OCI-LY3 (cell line): ENCODE results near the gene NCMAP.

Experiments used
- H2AFZ ChIP-seq: fragments of 200-600, 300-600 bp; shearing (Covaris generic); 2 replicates; pipeline ENCODE4 v1.6.0; 2014; ENCODE audit warnings: antibody characterized with exemption, low read depth, low read length
- H3K27ac ChIP-seq: fragments of 200-600, 300-600 bp; sonication (generic); 2 replicates; pipeline ENCODE4 v1.5.1; 2014; ENCODE audit warnings: mild to moderate bottlenecking, low read length, moderate library complexity, mixed read lengths
- H3K27me3 ChIP-seq: fragments of 200-600, 300-600 bp; sonication (generic); 2 replicates; pipeline ENCODE4 v1.6.1; 2014; ENCODE audit warnings: low read depth, low read length, mixed read lengths
- H3K36me3 ChIP-seq: fragments of 200-600, 300-600 bp; sonication (generic); replicated peaks from 2 replicates; pipeline ENCODE3; 2014; ENCODE audit warnings: low read depth, low read length, mixed read lengths
- H3K4me1 ChIP-seq: fragments of 300-600, 200-600 bp; sonication (generic); 2 replicates; pipeline ENCODE4 v1.6.1; 2014; ENCODE audit warnings: low read length, mixed read lengths
- H3K4me2 ChIP-seq: fragments of 200-600, 300-600 bp; sonication (generic); 2 replicates; pipeline ENCODE4 v1.6.1; 2014; ENCODE audit warnings: low read length, mixed read lengths
- H3K4me3 ChIP-seq: fragments of 300-600, 200-600 bp; sonication (generic); 2 replicates; pipeline ENCODE4 v1.5.1; 2014; ENCODE audit warnings: antibody characterized with exemption, mild to moderate bottlenecking, low read length, moderate library complexity
- H3K79me2 ChIP-seq: fragments of 300-600, 200-600 bp; shearing (Covaris generic); 2 replicates; pipeline ENCODE4 v1.6.1; 2014; ENCODE audit warnings: mild to moderate bottlenecking, low read length, mixed read lengths
- H3K9ac ChIP-seq: fragments of 300-600, 200-600 bp; shearing (Covaris generic); 2 replicates; pipeline ENCODE4 v1.6.0; 2014; ENCODE audit warnings: mild to moderate bottlenecking, low read length, moderate library complexity
- H3K9me3 ChIP-seq: fragments of 200-600, 300-600 bp; shearing (Covaris generic); 2 replicates; pipeline ENCODE4 v1.6.1; 2014; ENCODE audit warnings: low read length, mixed read lengths; ENCODE audit not compliant: insufficient read depth
- H4K20me1 ChIP-seq: fragments of 200-600, 300-600 bp; sonication (generic); 2 replicates; pipeline ENCODE4 v1.6.1; 2016; ENCODE audit warnings: low read length, mixed read lengths; ENCODE audit not compliant: insufficient read depth
- CTCF ChIP-seq: fragments of 200-600, 300-600 bp; sonication (generic); IDR thresholded peaks from 2 replicates; pipeline ENCODE4 v1.5.1; 2014; ENCODE audit warnings: antibody characterized with exemption, low read length, low read depth
- EZH2phosphoT487 ChIP-seq: fragments of 200-600 bp; shearing (Covaris generic); IDR thresholded peaks from 2 replicates; pipeline ENCODE4 v1.6.1; 2018; ENCODE audit warnings: antibody characterized with exemption, mixed run types, low read depth

Gene NCMAP

GRCh38 chr1:24586970-24587820 is 31.3 kb downstream of the NCMAP start:
- Histone ChIP-seq H3K9ac (peak overlapping the region; percentile 54), H3K9me3 (no peaks in the 10 kb centered on the region), H3K79me2 (no peaks in the 10 kb centered on the region), H3K4me3 (peak overlapping the region; percentile 73), H3K27ac (no peak overlapping the region), H4K20me1 (no peaks in the 10 kb centered on the region), H3K27me3 (peaks cover 9% of the 10 kb centered on the region), H3K4me2 (peak overlapping the region; percentile 83), H2AFZ (peak overlapping the region; percentile 98), H3K4me1 (peaks cover 11% of the 10 kb centered on the region; the same call in 1 of the 2 replicates), H3K36me3 (no peaks in the 10 kb centered on the region)
- TF ChIP-seq CTCF (peak; percentile 64), EZH2phosphoT487 (no peak)

GRCh38 chr1:24588573-24588972 is 32.7 kb downstream of the NCMAP start:
- Histone ChIP-seq H3K79me2 (no peaks in the 10 kb centered on the region), H3K27me3 (peaks cover 9% of the 10 kb centered on the region), H3K36me3 (no peaks in the 10 kb centered on the region), H3K9ac (no peak overlapping the region), H3K4me1 (peaks cover 11% of the 10 kb centered on the region; the same call in 1 of the 2 replicates), H2AFZ (no peak overlapping the region), H3K4me2 (no peak overlapping the region), H3K9me3 (no peaks in the 10 kb centered on the region), H3K27ac (no peak overlapping the region), H4K20me1 (no peaks in the 10 kb centered on the region), H3K4me3 (no peak overlapping the region)
- TF ChIP-seq EZH2phosphoT487 (no peak), CTCF (no peak)

DNA sequence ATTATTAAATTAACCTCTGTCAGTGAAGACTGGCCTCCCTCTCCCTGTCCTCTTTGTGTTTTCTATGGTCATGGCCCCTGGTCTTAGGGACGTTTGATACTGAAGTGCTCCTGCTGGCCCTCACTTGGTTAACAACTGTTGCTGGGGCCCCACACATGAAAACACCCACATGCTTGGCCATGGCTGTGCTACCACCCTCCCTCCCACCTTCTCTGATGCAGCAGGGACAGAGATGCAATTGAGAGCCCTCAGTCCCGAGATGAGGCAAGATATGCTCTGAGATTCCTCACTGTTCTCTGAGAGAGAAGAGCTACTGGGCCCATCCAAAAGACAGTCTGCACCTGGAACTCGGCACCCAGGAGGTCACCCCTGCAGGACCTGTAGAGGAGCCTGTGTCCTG is 33.3 kb downstream of the NCMAP start:
- H2AFZ ChIP-seq = no peak overlapping the region
- no peaks in the 10 kb centered on the region for H3K36me3 ChIP-seq
- H3K27ac ChIP-seq = no peak overlapping the region
- H3K4me1 ChIP-seq = peaks cover 8% of the 10 kb centered on the region; the same call in 1 of the 2 replicates
- H4K20me1 ChIP-seq = no peaks in the 10 kb centered on the region
- no peak for TF ChIP-seq EZH2phosphoT487
- TF ChIP-seq CTCF = no peak
- peaks cover 10% of the 10 kb centered on the region for H3K27me3 ChIP-seq
- H3K4me2 ChIP-seq = no peak overlapping the region
- H3K9ac ChIP-seq = no peak overlapping the region
- H3K4me3 ChIP-seq = no peak overlapping the region
- no peaks in the 10 kb centered on the region for H3K9me3 ChIP-seq
- no peaks in the 10 kb centered on the region for H3K79me2 ChIP-seq

DNA sequence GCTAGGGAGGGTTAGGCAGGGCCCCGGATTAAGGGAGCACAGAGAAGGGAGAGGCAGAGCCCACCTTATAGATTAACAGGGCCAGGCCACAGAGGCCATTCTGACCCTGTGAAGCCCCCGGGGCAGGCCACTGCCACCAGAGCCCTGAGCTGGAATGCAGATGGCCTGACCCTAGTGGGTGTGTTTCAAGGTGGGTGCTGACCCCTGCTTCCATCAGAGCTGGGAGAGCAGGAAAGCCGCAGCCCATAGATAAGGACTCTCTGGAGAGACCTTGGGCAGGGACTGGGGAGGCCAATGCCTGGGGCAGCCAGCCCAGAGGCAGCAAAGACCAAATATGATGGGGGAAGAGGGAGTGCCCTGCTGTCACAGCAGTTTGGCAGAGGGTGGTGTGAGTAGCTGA is 35.9 kb downstream of the NCMAP start:
- Histone ChIP-seq H2AFZ (no peak overlapping the region), H4K20me1 (no peaks in the 10 kb centered on the region), H3K4me1 (peaks cover 3% of the 10 kb centered on the region; the same call in 1 of the 2 replicates), H3K4me2 (no peak overlapping the region), H3K9ac (no peak overlapping the region), H3K27me3 (peaks cover 10% of the 10 kb centered on the region), H3K27ac (no peak overlapping the region), H3K9me3 (no peaks in the 10 kb centered on the region), H3K79me2 (no peaks in the 10 kb centered on the region), H3K4me3 (no peak overlapping the region), H3K36me3 (no peaks in the 10 kb centered on the region)
- TF ChIP-seq CTCF (no peak), EZH2phosphoT487 (no peak)
